ENCODE results near the gene MRPS9.

The MRPS9 gene

GRCh38 chr2:105142239-105142638, 104.4 kb downstream of the MRPS9 start:
- H3K27me3 ChIP-seq (replicated peaks; ENCODE audit: control insufficient read depth, insufficient read depth, low read length) = no peaks in the 10 kb centered on the region; the same call in 1 of the 2 replicates
- H3K4me3 ChIP-seq (replicated peaks; ENCODE audit: low read depth, low read length) = no peak overlapping the region
- TF ChIP-seq CTCF (IDR thresholded peaks at IDR 0.05; ENCODE audit: insufficient read depth, low read length, poor library complexity, severe bottlenecking) = no peak
- DNase-seq (ENCODE audit: extremely low read depth, insufficient read length) = no peak
- no peaks in the 10 kb centered on the region for H3K36me3 ChIP-seq (ENCODE audit: control insufficient read depth, insufficient read depth, low read length)

GRCh38 chr2:105143094-105143466, 105.2 kb downstream of the MRPS9 start:
- Histone ChIP-seq H3K27me3 (replicated peaks; ENCODE audit: control insufficient read depth, insufficient read depth, low read length) (peaks cover 2% of the 10 kb centered on the region), H3K4me3 (replicated peaks; ENCODE audit: low read depth, low read length) (no peak overlapping the region), H3K36me3 (ENCODE audit: control insufficient read depth, insufficient read depth, low read length) (no peaks in the 10 kb centered on the region)
- no peak for TF ChIP-seq CTCF (IDR thresholded peaks at IDR 0.05; ENCODE audit: insufficient read depth, low read length, poor library complexity, severe bottlenecking)
- no peak for DNase-seq (ENCODE audit: extremely low read depth, insufficient read length)

DNA sequence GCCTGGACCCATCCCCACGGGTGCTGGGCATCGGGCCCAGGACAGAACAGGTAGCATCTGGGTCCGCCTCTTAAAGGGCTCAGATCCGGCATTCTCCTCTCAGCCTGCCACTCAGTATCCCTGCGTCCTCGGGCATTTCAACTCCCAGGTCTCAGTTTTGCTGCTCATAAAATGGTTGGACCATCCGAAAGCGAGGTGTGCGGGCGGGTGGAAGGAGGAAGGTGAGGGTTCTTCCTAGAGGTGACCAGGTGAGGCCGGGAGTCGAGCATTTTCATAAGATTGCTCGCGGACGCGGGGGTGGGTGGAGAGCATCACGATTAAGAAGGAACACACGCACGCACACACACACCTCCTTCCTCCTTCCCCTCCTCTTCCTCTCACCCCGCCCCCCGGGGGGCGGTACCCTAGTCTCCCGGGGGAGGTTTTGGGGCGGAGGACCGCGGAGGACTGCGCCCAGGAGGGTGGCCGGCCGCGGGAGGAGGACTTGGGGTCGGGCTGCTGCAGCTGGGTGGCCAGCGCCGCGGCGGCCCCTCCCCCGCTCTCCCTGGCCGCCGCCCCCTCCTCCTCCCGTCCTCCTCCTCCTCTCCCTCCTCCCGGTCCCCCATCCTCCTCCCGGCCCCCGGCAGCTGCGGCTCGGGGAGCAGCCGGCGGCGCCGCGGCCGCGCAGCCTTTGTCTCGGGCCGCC, 105.7 kb downstream of the MRPS9 start:
- Histone ChIP-seq H3K27me3 (replicated peaks; ENCODE audit: control insufficient read depth, insufficient read depth, low read length) (peaks cover 2% of the 10 kb centered on the region), H3K36me3 (ENCODE audit: control insufficient read depth, insufficient read depth, low read length) (no peaks in the 10 kb centered on the region), H3K4me3 (replicated peaks; ENCODE audit: low read depth, low read length) (peak overlapping the region; percentile 36)
- TF ChIP-seq CTCF (IDR thresholded peaks at IDR 0.05; ENCODE audit: insufficient read depth, low read length, poor library complexity, severe bottlenecking) = no peak
- no peak for DNase-seq (ENCODE audit: extremely low read depth, insufficient read length)

DNA sequence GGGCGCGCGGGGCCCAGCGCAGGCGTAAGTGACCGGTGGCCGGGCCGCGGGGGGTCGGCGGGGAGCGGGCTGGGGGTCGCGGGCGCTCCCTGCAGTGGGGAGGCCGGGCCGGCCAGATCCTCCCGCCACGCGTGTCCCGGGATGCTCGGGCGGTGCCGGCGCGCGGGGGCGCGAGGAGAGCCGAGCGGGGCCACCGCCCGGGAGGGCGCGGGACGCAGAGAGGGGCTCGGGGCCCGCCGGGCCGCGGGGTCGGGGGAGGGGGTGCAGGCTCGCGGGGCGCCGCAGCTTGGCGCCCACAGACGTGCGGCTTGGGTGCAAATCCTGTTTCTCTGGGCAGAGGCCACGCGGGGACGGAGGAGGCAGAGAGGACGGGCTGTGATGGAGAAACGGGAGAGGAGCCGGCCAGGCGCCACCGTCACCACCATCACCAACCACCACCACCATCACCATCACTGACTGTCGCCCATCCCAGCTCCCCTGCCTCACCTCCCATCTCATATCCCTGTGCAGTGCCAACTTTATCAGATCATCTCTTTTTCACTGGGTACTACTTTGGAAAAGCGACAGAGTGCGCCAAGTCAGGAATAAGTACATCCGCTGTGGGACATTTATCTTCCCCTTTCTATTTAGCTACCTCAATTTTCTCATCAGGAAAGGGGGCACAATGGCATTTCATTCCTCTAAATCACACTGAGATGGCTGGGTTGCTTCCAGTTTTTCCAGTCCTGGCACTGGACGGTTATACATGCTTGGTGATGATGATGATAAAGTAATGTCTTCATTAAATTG, 106.5 kb downstream of the MRPS9 start:
- no peak for DNase-seq (ENCODE audit: extremely low read depth, insufficient read length)
- Histone ChIP-seq H3K27me3 (replicated peaks; ENCODE audit: control insufficient read depth, insufficient read depth, low read length) (peaks cover 2% of the 10 kb centered on the region), H3K4me3 (replicated peaks; ENCODE audit: low read depth, low read length) (peak overlapping the region; percentile 3; the same call in 1 of the 2 replicates), H3K36me3 (ENCODE audit: control insufficient read depth, insufficient read depth, low read length) (no peaks in the 10 kb centered on the region)
- TF ChIP-seq CTCF (IDR thresholded peaks at IDR 0.05; ENCODE audit: insufficient read depth, low read length, poor library complexity, severe bottlenecking) = no peak

GRCh38 chr2:105144941-105145300, 107.1 kb downstream of the MRPS9 start:
- DNase-seq (ENCODE audit: extremely low read depth, insufficient read length) = no peak
- no peak for TF ChIP-seq CTCF (IDR thresholded peaks at IDR 0.05; ENCODE audit: insufficient read depth, low read length, poor library complexity, severe bottlenecking)
- no peaks in the 10 kb centered on the region for H3K36me3 ChIP-seq (ENCODE audit: control insufficient read depth, insufficient read depth, low read length)
- peaks cover 2% of the 10 kb centered on the region for H3K27me3 ChIP-seq (replicated peaks; ENCODE audit: control insufficient read depth, insufficient read depth, low read length)
- no peak overlapping the region for H3K4me3 ChIP-seq (replicated peaks; ENCODE audit: low read depth, low read length)

Measured in GM06990 (cell line).